Activated naive CD4-positive, alpha-beta T cell treated with anti-CD3 and anti-CD28 coated beads, Interleukin-2, amount 10 ng/mL, durations not matched to agents 7 days and 5 days (primary cell): ENCODE data around the gene CDH4.

Source experiments
- CTCF ChIA-PET: fragments of 350-600 bp; sonication (Branson Sonifier 250); formaldehyde crosslinking; loops from one replicate; lab custom pipeline; 2021; ENCODE audit warnings: antibody characterized with exemption; lab: Charles Lee
- DNase-seq: peaks from one replicate; pipeline ENCODE4 v3.0.0-alpha.2; 2020
- H3K27ac Mint-ChIP-seq: one replicate; pipeline ENCODE4 v1.8.0; 2021; ENCODE audit warnings: mild to moderate bottlenecking, moderate library complexity, mixed read lengths
- H3K27me3 Mint-ChIP-seq: one replicate; pipeline ENCODE4 v1.8.0; 2021; ENCODE audit warnings: mild to moderate bottlenecking, mixed read lengths
- H3K36me3 Mint-ChIP-seq: one replicate; pipeline ENCODE4 v1.8.0; 2021; ENCODE audit warnings: mixed read lengths
- H3K4me1 Mint-ChIP-seq: one replicate; pipeline ENCODE4 v1.8.0; 2021; ENCODE audit warnings: mixed read lengths
- H3K4me3 Mint-ChIP-seq: one replicate; pipeline ENCODE4 v1.8.0; 2021; ENCODE audit warnings: mild to moderate bottlenecking, moderate library complexity, mixed read lengths
- H3K9me3 Mint-ChIP-seq: one replicate; pipeline ENCODE4 v1.8.0; 2021; ENCODE audit warnings: mixed read lengths

The CDH4 gene

GRCh38 chr20:61953037-61954021 lies 701.3 kb downstream of the CDH4 start:
- Mint-ChIP-seq H3K4me3 (no peak overlapping the region), H3K4me1 (no peaks in the 10 kb centered on the region), H3K9me3 (no peaks in the 10 kb centered on the region), H3K36me3 (no peaks in the 10 kb centered on the region), H3K27me3 (peaks cover 12% of the 10 kb centered on the region), H3K27ac (no peak overlapping the region)
- peak; percentile 15 for DNase-seq
- CTCF ChIA-PET, result no interaction called here

GRCh38 chr20:61954276-61955021 lies 702.4 kb downstream of the CDH4 start:
- peaks cover 12% of the 10 kb centered on the region for H3K27me3 Mint-ChIP-seq
- DNase-seq, result peak; percentile 10
- no peaks in the 10 kb centered on the region for H3K36me3 Mint-ChIP-seq
- H3K27ac Mint-ChIP-seq, result no peak overlapping the region
- no peaks in the 10 kb centered on the region for H3K9me3 Mint-ChIP-seq
- no peaks in the 10 kb centered on the region for H3K4me1 Mint-ChIP-seq
- no peak overlapping the region for H3K4me3 Mint-ChIP-seq
- CTCF ChIA-PET, result no interaction called here

DNA sequence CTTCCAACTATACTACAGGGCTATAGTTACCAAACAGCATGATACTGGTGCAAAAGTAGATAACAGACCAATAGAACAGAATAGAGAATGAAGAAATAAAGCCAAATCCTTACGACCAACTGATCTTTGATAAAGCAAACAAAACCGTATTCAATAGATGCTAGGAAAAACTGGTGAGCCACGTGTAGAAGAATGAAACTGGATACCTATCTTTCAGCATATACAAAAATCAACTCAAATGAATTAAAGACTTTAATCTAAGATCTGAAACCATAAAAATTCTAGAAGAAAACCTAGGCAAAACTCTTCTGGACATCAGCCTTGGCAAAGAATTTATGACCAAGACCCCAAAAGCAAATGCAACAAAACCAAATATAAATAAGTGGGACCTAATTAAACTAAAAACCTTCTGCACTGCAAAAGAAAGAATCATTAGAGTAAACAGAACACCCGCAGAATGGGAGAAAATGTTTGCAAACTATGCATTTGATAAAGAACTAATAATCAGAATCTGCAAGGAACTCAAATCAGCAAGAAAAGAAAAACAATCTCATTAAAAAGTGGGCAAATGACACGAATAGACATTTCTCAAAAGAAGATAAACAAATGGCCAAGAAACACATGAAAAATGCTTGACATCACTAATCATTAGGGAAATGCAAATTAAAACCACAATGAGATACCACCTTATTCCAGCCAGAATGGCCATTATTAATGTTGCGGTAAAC lies 703.8 kb downstream of the CDH4 start:
- Mint-ChIP-seq H3K36me3 (no peaks in the 10 kb centered on the region), H3K27ac (no peak overlapping the region), H3K4me1 (no peaks in the 10 kb centered on the region), H3K27me3 (peaks cover 8% of the 10 kb centered on the region), H3K4me3 (no peak overlapping the region), H3K9me3 (no peaks in the 10 kb centered on the region)
- no peak for DNase-seq
- CTCF ChIA-PET, result no interaction called here

DNA sequence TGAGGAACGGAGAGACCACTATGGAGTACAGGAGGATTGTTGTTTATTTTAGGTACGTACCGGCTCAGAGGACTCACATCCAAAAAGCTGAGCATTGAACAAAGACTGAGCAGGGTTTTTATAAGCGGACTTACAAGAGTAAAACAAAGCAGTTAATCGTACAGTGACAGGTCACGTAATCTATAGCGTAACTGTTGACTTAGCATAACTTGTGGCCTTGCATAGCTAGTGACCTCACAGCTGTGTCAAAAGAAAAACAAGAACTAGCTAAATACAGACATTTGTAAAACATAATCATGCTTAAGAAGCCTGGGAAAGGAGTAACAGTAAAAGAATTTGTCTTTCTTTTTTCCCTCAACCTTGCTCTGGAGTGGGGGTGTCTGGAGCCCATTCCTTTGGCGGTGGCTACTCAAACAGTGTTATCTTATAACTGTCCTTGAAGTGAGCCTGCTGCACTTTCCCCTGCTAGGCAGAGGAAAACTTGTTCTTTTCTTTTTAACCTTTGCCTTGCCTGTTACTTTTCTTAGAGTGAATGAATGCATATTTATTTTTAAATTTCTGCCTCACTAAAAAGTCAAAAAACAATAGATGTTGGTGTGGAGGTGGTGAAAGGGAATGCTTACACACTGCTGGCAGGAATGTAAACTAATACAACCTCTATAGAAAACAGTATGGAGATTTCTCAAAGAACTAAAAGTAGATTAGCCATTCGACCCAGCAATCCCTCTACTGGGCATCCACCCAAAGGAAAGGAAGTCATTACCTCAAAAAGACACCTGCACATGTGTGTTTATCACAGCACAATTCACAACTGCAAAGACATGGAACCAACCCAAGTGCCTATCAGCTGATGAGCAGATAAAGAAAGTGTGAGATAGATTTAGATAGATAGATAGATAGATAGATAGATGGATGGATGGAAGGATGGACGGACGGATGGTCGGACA lies 704.6 kb downstream of the CDH4 start:
- H3K36me3 Mint-ChIP-seq, result no peaks in the 10 kb centered on the region
- H3K27me3 Mint-ChIP-seq, result peaks cover 8% of the 10 kb centered on the region
- DNase-seq, result no peak
- no peaks in the 10 kb centered on the region for H3K4me1 Mint-ChIP-seq
- CTCF ChIA-PET, result no interaction called here
- no peak overlapping the region for H3K27ac Mint-ChIP-seq
- no peak overlapping the region for H3K4me3 Mint-ChIP-seq
- H3K9me3 Mint-ChIP-seq, result no peaks in the 10 kb centered on the region

DNA sequence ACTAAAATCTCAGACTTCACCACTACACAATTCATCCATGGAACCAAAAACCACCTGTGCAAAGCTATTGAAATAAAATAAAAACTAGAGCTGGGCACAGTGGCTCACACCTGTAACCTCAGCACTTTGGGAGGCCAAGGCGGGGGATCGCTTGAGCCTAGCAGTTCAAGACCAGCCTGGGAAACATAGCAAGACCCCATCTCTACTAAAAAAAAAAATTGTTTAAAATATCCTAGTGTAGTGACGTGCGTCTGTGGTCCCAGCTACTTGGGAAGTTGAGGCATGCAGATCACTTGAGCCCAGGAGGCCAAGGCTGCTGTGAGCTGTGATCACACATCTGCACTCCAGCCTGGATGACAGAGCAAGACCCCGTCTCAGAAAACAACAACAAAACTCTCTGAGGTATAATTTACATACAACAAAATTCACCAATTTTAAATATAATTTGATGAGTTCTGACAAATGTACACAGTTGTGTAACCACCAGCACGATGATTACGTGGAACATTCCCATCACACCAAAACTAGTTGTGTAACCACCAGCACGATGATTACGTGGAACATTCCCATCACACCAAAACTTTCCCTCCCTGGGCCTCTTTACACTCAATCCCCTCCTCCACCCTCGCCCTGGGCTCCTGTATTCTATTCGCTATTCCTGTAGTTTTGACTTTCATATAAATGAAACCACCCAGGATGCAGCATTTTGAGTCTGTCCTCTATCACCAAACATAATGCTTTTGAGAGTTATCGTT lies 706.1 kb downstream of the CDH4 start:
- CTCF ChIA-PET, result no interaction called here
- Mint-ChIP-seq H3K4me1 (no peaks in the 10 kb centered on the region), H3K36me3 (no peaks in the 10 kb centered on the region), H3K9me3 (no peaks in the 10 kb centered on the region), H3K27me3 (peaks cover 19% of the 10 kb centered on the region), H3K4me3 (no peak overlapping the region), H3K27ac (no peak overlapping the region)
- DNase-seq, result peak; percentile 10

GRCh38 chr20:61958773-61959700 lies 707.0 kb downstream of the CDH4 start:
- H3K4me1 Mint-ChIP-seq, result no peaks in the 10 kb centered on the region
- CTCF ChIA-PET, result no interaction called here

GRCh38 chr20:61960836-61961235 lies 708.8 kb downstream of the CDH4 start:
- Mint-ChIP-seq H3K36me3 (no peaks in the 10 kb centered on the region), H3K9me3 (no peaks in the 10 kb centered on the region), H3K4me1 (no peaks in the 10 kb centered on the region), H3K27ac (no peak overlapping the region), H3K27me3 (peaks cover 27% of the 10 kb centered on the region), H3K4me3 (no peak overlapping the region)
- DNase-seq, result peak; percentile 2
- CTCF ChIA-PET, result no interaction called here

More at GRCh38 chr20:61958773-61959700, 707.0 kb downstream of the CDH4 start:
- H3K27me3 Mint-ChIP-seq, result peaks cover 19% of the 10 kb centered on the region
- no peak overlapping the region for H3K4me3 Mint-ChIP-seq
- no peaks in the 10 kb centered on the region for H3K36me3 Mint-ChIP-seq
- no peaks in the 10 kb centered on the region for H3K9me3 Mint-ChIP-seq
- H3K27ac Mint-ChIP-seq, result no peak overlapping the region
- DNase-seq, result no peak

DNA sequence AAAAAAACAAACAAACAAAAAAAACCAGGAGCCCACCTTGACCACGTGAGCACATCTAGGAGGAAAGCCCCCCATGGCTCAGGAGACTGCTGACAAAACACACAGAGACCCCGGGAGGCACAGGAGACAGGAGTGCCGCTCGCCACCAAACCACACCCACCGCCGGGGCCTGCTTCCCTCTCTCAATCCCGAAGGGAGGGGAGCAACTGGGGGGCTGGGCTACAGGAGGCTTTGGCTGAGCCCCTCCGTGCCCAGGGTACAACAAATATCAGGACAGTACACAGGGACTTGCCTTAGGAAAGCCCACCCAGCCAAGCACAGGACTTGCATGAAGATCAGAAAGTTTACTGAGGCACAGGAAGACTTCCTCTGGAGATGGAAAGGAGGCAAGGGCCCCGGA lies 711.1 kb downstream of the CDH4 start:
- Mint-ChIP-seq H3K36me3 (no peaks in the 10 kb centered on the region), H3K4me1 (no peaks in the 10 kb centered on the region), H3K27ac (no peak overlapping the region), H3K4me3 (no peak overlapping the region), H3K9me3 (no peaks in the 10 kb centered on the region), H3K27me3 (peaks cover 41% of the 10 kb centered on the region)
- no peak for DNase-seq
- CTCF ChIA-PET, result no interaction called here

DNA sequence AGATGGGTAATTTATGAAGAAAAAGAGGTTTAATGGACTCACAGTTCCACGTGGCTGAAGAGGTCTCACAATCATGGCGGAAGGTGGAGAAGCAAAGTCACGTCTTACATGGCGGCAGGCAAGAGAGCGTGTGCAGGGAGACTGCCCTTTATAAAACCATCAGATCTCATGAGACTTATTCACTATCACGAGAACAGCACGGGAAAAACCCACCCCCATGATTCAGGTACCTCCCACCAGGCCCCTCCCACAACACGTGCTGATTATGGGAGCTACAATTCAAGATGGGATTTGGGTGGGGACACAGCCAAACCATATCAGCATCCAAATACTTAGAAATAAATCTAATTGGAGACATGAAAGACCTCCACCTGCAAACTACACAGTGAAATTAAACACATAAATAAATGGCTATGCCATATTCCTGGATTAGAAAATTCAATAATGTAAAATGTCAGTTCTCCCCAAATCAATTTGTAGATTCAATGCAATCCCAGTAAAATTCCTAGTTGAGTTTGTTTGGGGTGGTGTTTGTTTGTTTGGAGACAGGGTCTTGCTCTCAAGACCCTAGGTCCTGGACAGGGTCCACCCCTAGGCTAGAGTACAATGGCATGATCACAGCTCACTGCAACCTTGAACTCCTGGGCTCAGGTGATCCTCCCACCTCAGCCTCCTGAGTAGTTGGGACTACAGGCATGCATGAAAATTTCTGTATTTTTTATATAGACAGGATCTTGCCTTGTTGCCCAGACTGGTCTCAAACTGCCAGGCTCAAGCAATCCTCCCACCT lies 712.0 kb downstream of the CDH4 start:
- CTCF ChIA-PET, result no interaction called here
- peaks cover 41% of the 10 kb centered on the region for H3K27me3 Mint-ChIP-seq
- H3K36me3 Mint-ChIP-seq, result no peaks in the 10 kb centered on the region
- no peaks in the 10 kb centered on the region for H3K9me3 Mint-ChIP-seq
- no peak for DNase-seq
- no peak overlapping the region for H3K4me3 Mint-ChIP-seq
- no peak overlapping the region for H3K27ac Mint-ChIP-seq
- no peaks in the 10 kb centered on the region for H3K4me1 Mint-ChIP-seq

DNA sequence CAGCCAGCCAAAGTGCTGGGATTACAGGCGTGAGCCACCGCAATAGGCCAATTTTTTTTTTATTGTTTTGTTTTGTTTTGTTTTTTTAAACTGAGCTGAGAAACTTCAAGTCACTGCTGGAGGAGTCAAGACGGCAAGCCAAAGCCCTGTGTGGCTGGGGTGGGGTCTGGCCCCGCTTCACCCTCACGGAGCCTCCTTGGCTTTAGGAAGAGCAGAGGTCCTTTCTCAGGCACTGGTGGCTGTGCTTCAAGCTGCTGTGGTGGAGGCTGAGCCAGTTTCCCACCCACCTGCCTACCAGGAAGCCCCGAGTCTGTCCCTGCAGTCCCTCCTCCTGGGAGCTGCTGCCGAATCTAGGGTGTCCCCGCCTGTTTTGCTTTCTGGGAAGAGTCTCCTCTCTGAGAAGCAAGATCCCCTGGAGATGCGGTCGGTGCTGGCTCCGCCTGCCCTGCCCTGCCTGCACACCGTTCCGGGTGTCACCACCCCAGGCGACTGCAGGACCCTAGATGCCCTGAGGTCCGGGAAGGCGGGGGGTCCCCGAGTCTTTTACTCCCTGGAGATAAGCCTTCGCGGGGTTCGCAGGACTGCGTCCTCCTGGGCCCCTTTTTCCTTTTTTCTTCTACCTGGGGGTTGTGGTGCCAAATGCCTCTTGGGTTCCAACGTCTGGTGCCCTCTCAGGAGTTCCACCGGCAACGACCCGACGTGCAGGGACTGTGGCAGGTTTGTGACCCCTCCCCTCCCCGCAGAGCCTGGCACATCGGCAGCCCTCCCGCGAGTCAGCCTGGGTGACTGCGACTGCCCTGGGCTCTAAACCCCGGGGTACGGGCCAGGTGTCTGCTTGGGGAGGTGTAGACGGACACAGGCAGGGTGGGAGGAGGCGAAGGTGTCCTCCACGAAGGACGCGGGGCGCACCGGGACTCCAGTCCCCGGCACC lies 712.9 kb downstream of the CDH4 start:
- H3K4me1 Mint-ChIP-seq, result no peaks in the 10 kb centered on the region
- H3K9me3 Mint-ChIP-seq, result no peaks in the 10 kb centered on the region
- H3K27ac Mint-ChIP-seq, result no peak overlapping the region
- peaks cover 41% of the 10 kb centered on the region for H3K27me3 Mint-ChIP-seq
- CTCF ChIA-PET, result no interaction called here
- H3K4me3 Mint-ChIP-seq, result no peak overlapping the region
- H3K36me3 Mint-ChIP-seq, result no peaks in the 10 kb centered on the region
- DNase-seq, result no peak
